Prostate gland (tissue), 2 donors: Measurements from ENCODE around the gene ACVR1. TPM values are rescaled to one million over a fixed set of nuclear protein-coding genes. Genes with fewer than 3 reads are reported as not detected.

Experiments used
- DNase-seq: peaks from one replicate; pipeline ENCODE4 v3.0.0-alpha.2; 2019; ENCODE audit warnings: low spot score
- H3K27ac ChIP-seq, 2 donors: fragments of 200-600 bp; sonication (generic); 2 replicates each; pipeline ENCODE4 v1.5.1; 2017 to 2019
- H3K27me3 ChIP-seq: fragments of 200-600 bp; sonication (generic); replicated peaks from 2 replicates; pipeline ENCODE4 v1.5.1; 2019; ENCODE audit not compliant: insufficient read depth
- H3K36me3 ChIP-seq, 2 donors: fragments of 200-600 bp; sonication (generic); 1 replicate in 1 of 2; 2 replicates in 1 of 2; pipeline versions ENCODE4 v1.5.1 to v1.8.1; 2017 to 2019
- H3K4me1 ChIP-seq: fragments of 200-600 bp; sonication (generic); replicated peaks from 2 replicates; pipeline ENCODE4 v1.5.1; 2019
- H3K4me3 ChIP-seq, 2 donors: fragments of 200-600 bp; sonication (generic); 2 replicates each; pipeline ENCODE4 v1.5.1; 2017 to 2019
- H3K9me3 ChIP-seq: fragments of 200-600 bp; sonication (generic); 2 replicates; pipeline ENCODE4 v1.5.1; 2017
- CTCF ChIP-seq, 4 experiments: fragments of 200-600 bp in 2 of 4; fragments of 450-650 bp in 2 of 4; sonication (generic) in 2 of 4; IDR thresholded peaks; 1 replicate in 3 of 4; 2 replicates in 1 of 4; pipeline ENCODE4 v1.5.1; 2016 to 2019; ENCODE audit warnings: antibody characterized with exemption in 4 of 4, mild to moderate bottlenecking in 2 of 4, moderate library complexity in 2 of 4
- POLR2A ChIP-seq: fragments of 450-650 bp; IDR thresholded peaks from one replicate; pipeline ENCODE4 v1.6.1; 2016; ENCODE audit warnings: antibody characterized with exemption, mild to moderate bottlenecking
- POLR2AphosphoS5 ChIP-seq: sonication (generic); formaldehyde crosslinking; IDR thresholded peaks from one replicate; pipeline ENCODE4 v1.6.1; 2017; ENCODE audit warnings: antibody characterized with exemption
- WGBS: methylation state at CpG from one replicate; pipeline ENCODE4 v1.1.5; 2018; 5-methylcytosine and 5-hydroxymethylcytosine counted together
- intact Hi-C: fragments of 100-400 bp; cut with DNase I; formaldehyde crosslinking; loops from one replicate; pipeline ENCODE4 v1.14.2; 2022
- small RNA-seq, 2 donors: library from RNA; depleted of rRNA; stranded (forward); fragments of <200 nt; gene quantifications; one replicate each; pipeline ENCODE3, GENCODE V24; 2016
- total RNA-seq, 2 donors: library from RNA; depleted of rRNA; stranded (reverse); fragments of >200 nt; gene quantifications; one replicate each; pipeline ENCODE4 v1.1.0, GENCODE V29; 2016

The ACVR1 gene
- total RNA-seq, 2 donors from 2014 or later: 16.0 to 21.5 TPM

- H3K9me3 ChIP-seq: no peaks in the 10 kb centered on the region
- no peak for DNase-seq
- 96% methylated on average over 4 of the region's 4 CpGs for WGBS
- TF ChIP-seq CTCF (IDR thresholded peaks at IDR 0.05): no peak
- TF ChIP-seq POLR2A: no peak
- TF ChIP-seq POLR2AphosphoS5: no peak
- no peaks in the 10 kb centered on the region for H3K36me3 ChIP-seq
- no peaks in the 10 kb centered on the region for H3K4me1 ChIP-seq
- no peak overlapping the region for H3K27ac ChIP-seq
- H3K4me3 ChIP-seq: no peak overlapping the region
- intact Hi-C loops: no loop called here
- peaks cover 3% of the 10 kb centered on the region for H3K27me3 ChIP-seq
These were observed 184.4 kb downstream of the ACVR1 start for GRCh38 chr2:157691695-157692094.

GRCh38 chr2:157691131-157691530 is 185.0 kb downstream of the ACVR1 start:
- Histone ChIP-seq H3K4me3 (no peak overlapping the region), H3K27ac (no peak overlapping the region), H3K4me1 (no peaks in the 10 kb centered on the region), H3K36me3 (no peaks in the 10 kb centered on the region), H3K9me3 (no peaks in the 10 kb centered on the region), H3K27me3 (peaks cover 3% of the 10 kb centered on the region)
- 48% methylated on average over 1 of the region's 1 CpG for WGBS
- no peak for DNase-seq
- intact Hi-C loops: no loop called here
- TF ChIP-seq CTCF (IDR thresholded peaks at IDR 0.05) (no peak), POLR2AphosphoS5 (no peak), POLR2A (no peak)

Small RNA genes within 50 kb of the gene (small RNA-seq; reads per million reads assigned to genes)
- gene RNU6-436P: 0 reads per million in 2 donors

Other genes with a start within 250 kb of the ACVR1 start
- 1 to 10 TPM in 1 of 2 donors, under 1 TPM in 1; 0.09 to 2.0 TPM for gene ACVR1C, start 247.5 kb downstream of the ACVR1 start, total RNA-seq
- gene UPP2, start 225.5 kb upstream of the ACVR1 start, total RNA-seq: not detected